GM18873 (cell line): ENCODE data around the gene GSTA4.
"Not testable (repeated sequence)": the region's sequence is repeated elsewhere in the genome, so short reads cannot be mapped to it uniquely, and the experiment has no call there.

Source experiments
- ATAC-seq: cut with Tn5 transposase; IDR thresholded peaks from one replicate; pipeline ENCODE4 v1.9.1; 2021; ENCODE audit warnings: mild to moderate bottlenecking, moderate library complexity, moderate number of reproducible peaks; ENCODE audit not compliant: unreplicated experiment, low FRiP score

GSTA4 gene

DNA sequence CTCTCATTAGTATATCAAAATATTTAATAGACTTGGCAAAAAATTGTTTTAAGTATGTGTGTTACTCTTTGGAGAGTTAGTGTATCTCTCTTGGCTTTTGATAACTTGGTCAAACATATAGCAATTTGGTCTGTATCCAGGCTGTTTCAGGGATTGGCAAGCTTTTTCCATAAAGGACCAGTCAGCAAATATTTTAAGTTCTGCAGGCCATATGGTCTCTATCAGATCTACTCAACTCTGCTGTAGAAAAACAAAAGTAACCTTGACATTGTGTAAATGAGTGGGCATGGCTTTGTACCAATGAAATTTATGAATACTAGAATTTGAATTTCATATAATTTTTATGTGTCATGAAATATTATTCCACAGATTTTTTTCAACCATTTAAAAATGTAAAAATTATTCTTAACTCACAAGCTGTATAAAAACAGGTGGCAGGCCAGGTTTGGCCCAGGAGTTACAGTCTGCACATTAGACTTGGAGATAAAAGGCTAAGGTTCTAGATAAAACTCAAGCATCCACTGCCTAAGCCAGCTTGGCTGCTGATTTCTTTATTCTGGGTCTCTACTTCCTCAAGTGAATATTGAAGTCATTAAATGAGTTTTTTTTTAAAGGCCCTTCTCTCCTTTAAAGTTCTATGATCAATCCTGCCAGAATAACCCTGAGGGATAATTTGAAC, 13.7 kb downstream of the GSTA4 start:
- no peak for ATAC-seq

- ATAC-seq: peak; percentile 66
Observed at GRCh38 chr6:52976591-52977035, 18.5 kb downstream of the GSTA4 start.

DNA sequence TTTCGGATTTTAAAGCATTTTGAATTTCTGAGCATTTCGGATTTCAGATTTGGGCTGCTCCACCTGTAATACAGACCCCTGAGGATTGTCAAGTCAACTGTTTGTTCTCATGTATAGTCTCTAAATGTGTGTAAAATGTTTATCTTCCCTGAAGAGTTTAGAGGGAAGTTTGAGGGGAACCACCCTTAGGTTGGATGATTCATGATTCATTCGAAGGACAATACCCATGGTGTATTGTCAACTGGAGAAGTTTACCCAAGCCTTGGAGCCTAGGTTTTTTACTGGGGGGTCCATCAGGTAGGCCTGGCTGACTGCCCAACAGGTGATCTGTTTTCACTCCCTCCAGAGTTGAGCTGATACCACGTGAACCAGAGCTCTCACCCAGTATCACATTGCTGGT, 18.9 kb downstream of the GSTA4 start:
- no peak for ATAC-seq

DNA sequence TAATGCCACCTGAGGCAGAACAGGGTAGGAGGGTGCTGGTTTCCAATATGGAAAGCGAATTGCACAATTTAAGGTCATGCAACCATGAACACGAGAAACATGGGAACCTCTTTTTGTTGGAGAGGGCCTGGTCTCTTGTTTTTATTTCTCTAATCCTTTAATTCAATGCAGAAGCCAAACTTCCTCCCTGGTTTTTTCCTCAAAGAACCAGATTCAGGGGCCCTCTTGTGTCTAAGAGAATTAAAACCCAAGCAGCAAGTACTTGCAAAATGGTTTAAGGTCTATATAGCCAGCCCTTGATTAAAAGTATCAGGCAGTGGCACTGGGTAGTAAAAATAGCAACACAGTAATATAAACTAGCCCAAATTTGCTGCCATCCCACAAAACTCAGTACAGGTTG, 19.5 kb downstream of the GSTA4 start:
- ATAC-seq: no peak

DNA sequence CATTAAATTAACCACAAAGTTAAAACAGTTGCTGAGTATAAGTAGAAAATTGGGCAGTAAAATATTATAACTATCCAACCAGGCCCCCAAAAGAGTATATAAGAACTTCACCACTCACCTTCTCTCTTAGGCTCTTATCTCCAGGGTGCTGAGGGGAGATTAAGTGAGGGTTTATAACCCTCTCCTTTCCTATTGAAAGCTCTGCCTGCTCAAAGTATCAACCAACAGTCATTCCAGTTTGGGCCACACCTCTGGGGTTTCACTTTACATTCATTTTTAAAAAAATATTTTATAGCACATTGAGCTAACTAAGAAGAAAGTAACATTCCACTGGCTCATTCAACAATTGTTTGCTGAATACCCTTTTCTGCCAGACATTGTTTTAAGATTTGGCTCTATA, 22.1 kb downstream of the GSTA4 start:
- ATAC-seq: no peak

GRCh38 chr6:52969359-52969758, 25.7 kb downstream of the GSTA4 start:
- no peak for ATAC-seq

- no peak for ATAC-seq
Observed at GRCh38 chr6:52966101-52966500, 29.0 kb downstream of the GSTA4 start.

DNA sequence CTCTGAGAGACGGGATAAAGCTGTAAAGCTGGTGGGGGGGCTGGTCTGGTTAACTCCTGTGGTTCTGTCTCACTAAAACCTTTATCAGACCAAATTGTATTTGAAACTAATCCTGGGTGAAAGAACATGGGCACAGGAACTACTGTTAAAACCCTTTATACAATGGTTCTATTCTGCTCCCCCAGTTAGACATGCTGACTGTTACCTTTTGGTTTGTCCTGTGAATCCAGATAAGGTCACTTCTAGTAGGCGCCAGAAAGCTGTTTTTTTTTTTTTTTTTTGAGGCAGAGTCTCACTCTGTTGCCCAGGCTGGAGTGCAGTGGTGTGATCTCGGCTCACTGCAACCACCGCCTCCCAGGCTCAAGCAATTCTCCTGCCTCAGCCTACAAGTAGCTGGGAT, 29.7 kb downstream of the GSTA4 start:
- no peak for ATAC-seq

DNA sequence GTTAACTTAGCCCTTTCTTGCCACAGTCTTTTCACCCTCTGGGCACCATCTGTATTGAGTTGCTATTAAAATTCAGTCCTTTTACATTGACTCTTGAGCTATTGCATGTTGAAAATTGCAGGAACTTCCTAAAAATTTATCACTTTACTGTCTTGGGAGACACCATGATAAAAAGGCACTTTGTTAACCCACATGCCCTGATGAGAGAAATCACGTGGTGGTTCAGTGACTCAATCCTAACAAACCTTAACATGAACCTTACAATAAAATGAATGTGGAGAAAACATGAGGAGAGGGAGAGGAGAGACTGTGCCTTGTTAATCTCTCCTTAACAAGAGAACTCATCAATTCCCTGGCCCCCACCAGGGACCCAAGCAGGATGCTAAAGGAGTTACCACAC, 30.8 kb downstream of the GSTA4 start:
- no peak for ATAC-seq

GRCh38 chr6:52962701-52963100, 32.4 kb downstream of the GSTA4 start:
- no peak for ATAC-seq

DNA sequence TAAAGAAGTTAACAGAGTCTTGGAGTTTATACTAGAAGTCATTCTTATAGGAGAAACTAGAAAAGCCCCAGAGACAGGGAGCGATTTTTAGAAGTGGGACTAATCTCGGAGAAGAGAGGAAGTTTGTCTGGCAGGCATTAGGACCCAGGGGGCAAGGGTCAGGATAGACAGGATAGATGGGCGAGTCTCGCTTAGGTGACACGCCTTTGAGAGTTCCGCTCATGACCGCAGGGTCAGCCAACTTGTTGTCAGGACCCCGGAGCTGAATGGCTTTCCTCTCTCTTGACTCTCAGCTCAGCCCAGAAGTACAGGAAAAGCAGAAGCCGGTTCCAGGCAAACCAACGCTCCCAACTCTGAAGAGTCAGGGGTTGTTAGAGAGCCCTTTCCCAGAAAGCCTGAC, 34.1 kb downstream of the GSTA4 start:
- ATAC-seq: not testable (repeated sequence)

DNA sequence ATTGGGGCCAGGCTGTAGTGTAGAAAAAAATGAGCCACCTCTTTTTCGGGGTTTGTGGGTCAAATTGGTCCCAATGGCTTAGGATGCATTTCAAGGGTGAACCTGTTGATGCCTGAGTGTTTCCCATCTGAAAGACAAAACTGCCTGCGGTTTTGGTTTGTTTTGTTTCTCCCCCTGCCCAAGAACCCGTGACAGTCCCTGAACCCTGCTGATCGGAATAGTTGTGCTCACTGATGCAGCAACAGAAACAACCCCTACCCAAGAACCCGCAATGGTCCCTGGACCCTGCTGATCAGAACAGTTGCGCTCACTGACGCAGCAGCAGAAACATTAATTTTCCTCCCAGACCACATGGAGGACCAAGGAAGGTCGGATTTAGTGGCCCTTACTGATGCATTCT, 34.9 kb downstream of the GSTA4 start:
- ATAC-seq: not testable (repeated sequence)

DNA sequence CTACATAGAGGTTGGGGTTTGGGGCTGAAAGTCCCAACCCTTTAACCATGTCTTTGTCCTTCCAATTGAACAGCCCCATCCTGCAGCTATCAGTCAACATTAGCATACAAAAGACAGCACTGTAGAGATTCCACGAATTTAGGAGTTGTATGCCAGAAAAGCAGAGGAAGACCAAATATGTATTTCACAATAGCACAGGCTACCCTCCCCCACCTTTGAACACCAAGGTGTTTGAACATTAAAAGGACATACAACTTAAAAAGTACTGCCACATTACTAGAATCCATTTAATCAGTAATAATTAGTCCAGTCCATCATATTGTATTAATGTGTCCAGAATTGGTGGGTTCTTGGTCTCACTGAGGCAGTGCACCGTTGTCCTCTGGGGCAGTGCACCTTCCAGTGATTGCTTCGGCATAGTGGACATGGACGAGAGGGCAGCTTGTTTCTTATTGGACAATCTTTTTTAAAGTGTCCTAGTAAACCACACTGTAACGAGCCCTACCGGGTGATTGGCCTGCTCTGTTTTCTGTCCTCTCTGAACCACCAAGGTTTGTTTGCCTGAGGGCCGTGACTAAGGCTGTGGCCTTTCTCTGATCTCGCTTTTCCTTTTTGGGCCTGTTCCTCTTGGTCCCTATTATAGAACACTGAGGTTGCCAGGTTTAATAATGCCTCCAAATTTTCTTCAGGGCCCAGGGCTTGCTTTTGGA, 36.4 kb downstream of the GSTA4 start:
- no peak for ATAC-seq

- ATAC-seq: no peak
Observed at GRCh38 chr6:52955871-52956270, 39.2 kb downstream of the GSTA4 start.

GRCh38 chr6:52953911-52954839, 40.9 kb downstream of the GSTA4 start:
- ATAC-seq: no peak

GRCh38 chr6:52946306-52946705, 48.8 kb downstream of the GSTA4 start:
- ATAC-seq: no peak

DNA sequence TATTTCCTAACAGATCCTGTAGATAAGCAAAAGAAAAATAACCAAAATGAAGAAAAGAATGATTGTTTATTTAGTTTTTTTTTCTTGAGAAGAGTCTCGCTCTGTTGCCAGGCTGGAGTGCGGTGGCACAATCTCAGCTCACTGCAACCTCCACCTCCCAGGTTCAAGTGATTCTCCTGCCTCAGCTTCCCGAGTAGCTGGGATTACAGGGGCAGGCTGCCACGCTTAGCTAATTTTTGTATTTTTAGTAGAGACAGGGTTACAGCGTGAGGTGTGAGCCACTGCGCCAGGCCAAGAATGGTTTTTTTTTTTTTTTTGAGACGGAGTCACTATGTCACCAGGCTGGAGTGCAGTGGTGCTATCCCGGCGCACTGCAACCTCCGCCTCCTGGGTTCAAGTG, 52.3 kb downstream of the GSTA4 start:
- ATAC-seq: not testable (repeated sequence)

DNA sequence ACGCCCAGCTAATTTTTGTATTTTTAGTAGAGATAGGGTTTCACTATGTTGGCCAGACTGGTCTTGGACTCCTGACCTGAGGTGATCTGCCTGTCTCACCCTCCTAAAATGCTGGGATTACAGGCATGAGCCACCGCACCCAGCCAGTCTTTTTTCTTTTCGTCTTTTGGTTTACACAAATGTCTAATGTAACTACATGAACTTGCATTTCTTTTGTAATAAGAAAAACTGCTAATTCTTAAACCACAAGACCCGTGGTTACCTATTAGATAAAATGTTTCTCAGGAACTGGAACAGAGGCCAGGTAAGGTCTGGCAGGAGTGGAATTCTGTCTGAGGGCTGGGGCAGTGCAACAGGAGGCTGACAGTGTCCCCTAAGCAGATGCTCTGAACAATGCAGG, 52.9 kb downstream of the GSTA4 start:
- no peak for ATAC-seq

GRCh38 chr6:52937908-52938307, 57.2 kb downstream of the GSTA4 start:
- no peak for ATAC-seq

- no peak for ATAC-seq
Observed at GRCh38 chr6:52933778-52934177, 61.3 kb downstream of the GSTA4 start.

DNA sequence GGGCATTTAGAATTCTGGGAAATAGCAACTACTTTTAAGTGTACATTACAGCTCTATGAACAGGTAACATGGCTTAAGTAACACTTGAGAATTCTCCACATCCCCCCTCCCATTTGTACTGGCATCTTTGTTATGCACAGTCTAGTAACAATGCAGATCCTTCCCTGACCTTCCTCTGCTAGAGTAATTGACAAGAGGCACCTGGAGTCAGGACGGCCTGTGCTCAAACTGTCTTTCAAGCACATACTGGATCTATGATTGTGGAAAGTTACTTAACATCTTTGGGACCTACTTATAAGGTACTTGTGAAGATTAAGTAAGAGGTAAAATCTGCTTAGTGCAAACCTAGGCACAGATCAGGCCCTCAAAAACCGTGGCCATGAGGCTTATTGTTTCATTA, 63.7 kb downstream of the GSTA4 start:
- no peak for ATAC-seq
